Panc1 (cell line): Measurements from ENCODE around the gene MFAP5. TPM values are rescaled to one million over a fixed set of nuclear protein-coding genes. Genes with fewer than 3 reads are reported as not detected.
A peak's percentile ranks its signal among the peaks of the same experiment; 100 is the strongest.

ENCODE experiments used
- ATAC-seq: fragments of 200-7000 bp; cut with Tn5 transposase; 2 replicates; pipeline ENCODE4 v1.9.1; 2020; ENCODE audit warnings: mild to moderate bottlenecking, moderate library complexity
- BruUV-seq: library from RNA; stranded (reverse); fragments of 400-500 nt; replicated peaks from 2 replicates; lab custom pipeline; 2021; lab: Mats Ljungman, UMichigan
- CTCF ChIA-PET: fragments of 300-600 bp; sonication (Branson Sonifier 250); formaldehyde crosslinking; loops from one replicate; lab custom pipeline; 2022; ENCODE audit warnings: antibody characterized with exemption; lab: Charles Lee
- POLR2A ChIA-PET: fragments of 300-600 bp; sonication (Branson Sonifier 250); formaldehyde crosslinking; loops from one replicate; lab custom pipeline; 2022; ENCODE audit warnings: antibody characterized with exemption; lab: Charles Lee
- DNase-seq: peaks from one replicate; pipeline ENCODE4 v3.0.0-alpha.2; 2010; ENCODE audit warnings: low read depth, low spot score
- H3K27ac ChIP-seq: 2 replicates; pipeline ENCODE4 v1.5.1; 2011; ENCODE audit warnings: mild to moderate bottlenecking, low read length, inconsistent platforms
- H3K27me3 ChIP-seq: fragments of 200-500 bp; sonication (Bioruptor generic); 2 replicates; pipeline ENCODE4 v1.6.0; 2014; ENCODE audit warnings: low read length, inconsistent platforms; ENCODE audit not compliant: control insufficient read depth, insufficient read depth
- H3K36me3 ChIP-seq: fragments of 200-500 bp; sonication (Bioruptor generic); 2 replicates; pipeline ENCODE4 v1.5.1; 2014; ENCODE audit warnings: inconsistent platforms, mild to moderate bottlenecking, low read length, moderate library complexity; ENCODE audit not compliant: control insufficient read depth, insufficient read depth
- H3K4me1 ChIP-seq: 2 replicates; pipeline ENCODE4 v1.5.1; 2011; ENCODE audit warnings: inconsistent platforms, mild to moderate bottlenecking, low read length, moderate library complexity; ENCODE audit not compliant: control insufficient read depth, insufficient read depth
- H3K4me3 ChIP-seq, 2 experiments: 2 replicates each; pipeline ENCODE4 v1.5.1; 2011 to 2012; ENCODE audit warnings: low read depth in 2 of 2, low read length in 2 of 2, mild to moderate bottlenecking in 2 of 2, inconsistent platforms in 1 of 2, moderate library complexity in 1 of 2
- H3K9me3 ChIP-seq: fragments of 200-500 bp; sonication (Bioruptor generic); 2 replicates; pipeline ENCODE4 v1.5.1; 2014; ENCODE audit warnings: low read depth, mild to moderate bottlenecking, inconsistent platforms, low read length, moderate library complexity; ENCODE audit not compliant: control insufficient read depth, insufficient read depth
- CTCF ChIP-seq: fragments of 450-650 bp; IDR thresholded peaks from 2 replicates; pipeline ENCODE4 v1.5.1; 2017; ENCODE audit warnings: mild to moderate bottlenecking
- POLR2AphosphoS5 ChIP-seq: IDR thresholded peaks from 2 replicates; pipeline ENCODE4 v1.6.1; 2012; ENCODE audit warnings: mild to moderate bottlenecking, low read depth, low read length, moderate library complexity
- SIN3A ChIP-seq: IDR thresholded peaks from 2 replicates; pipeline ENCODE4 v1.6.1; 2012; ENCODE audit warnings: low read depth, mild to moderate bottlenecking, low read length, moderate library complexity, borderline replicate concordance; ENCODE audit not compliant: insufficient read depth
- TCF7L2 ChIP-seq: IDR thresholded peaks from 2 replicates; pipeline ENCODE4 v1.6.1; 2011; ENCODE audit warnings: mild to moderate bottlenecking, low read depth, low read length, inconsistent platforms
- in situ Hi-C: cut with HindIII; loops from 2 replicates; pipeline ENCODE4 v1.10.0; 2016; ENCODE audit warnings: low sequenced_read_pairs, low pct_unique_long_range_greater_than_20kb
- intact Hi-C: fragments of 100-400 bp; cut with micrococcal nuclease; formaldehyde crosslinking; loops from one replicate; pipeline ENCODE4 v1.10.0; 2022; ENCODE audit not compliant: unreplicated experiment
- total RNA-seq: library from RNA; stranded (reverse); gene quantifications from one replicate; pipeline ENCODE4 v1.2.1, GENCODE V29; 2021; ENCODE audit not compliant: unreplicated experiment
- TF ChIP-seq, protein P1 (sequence below), 2 experiments: IDR thresholded peaks; 2 replicates each; pipeline ENCODE4 v1.6.1; 2011 to 2012; ENCODE audit warnings: low read depth in 2 of 2, control low read depth in 1 of 2, low read length in 1 of 2, mild to moderate bottlenecking in 1 of 2, moderate library complexity in 1 of 2; ENCODE audit not compliant: insufficient read depth in 1 of 2

The MFAP5 gene
- total RNA-seq, 1 experiment from 2014 or later = not detected

- peak; percentile 32 for DNase-seq
- no peak overlapping the region for H3K27ac ChIP-seq
- no peaks in the 10 kb centered on the region for H3K4me1 ChIP-seq
- no peaks in the 10 kb centered on the region for H3K9me3 ChIP-seq
- TF ChIP-seq, protein P1, sequence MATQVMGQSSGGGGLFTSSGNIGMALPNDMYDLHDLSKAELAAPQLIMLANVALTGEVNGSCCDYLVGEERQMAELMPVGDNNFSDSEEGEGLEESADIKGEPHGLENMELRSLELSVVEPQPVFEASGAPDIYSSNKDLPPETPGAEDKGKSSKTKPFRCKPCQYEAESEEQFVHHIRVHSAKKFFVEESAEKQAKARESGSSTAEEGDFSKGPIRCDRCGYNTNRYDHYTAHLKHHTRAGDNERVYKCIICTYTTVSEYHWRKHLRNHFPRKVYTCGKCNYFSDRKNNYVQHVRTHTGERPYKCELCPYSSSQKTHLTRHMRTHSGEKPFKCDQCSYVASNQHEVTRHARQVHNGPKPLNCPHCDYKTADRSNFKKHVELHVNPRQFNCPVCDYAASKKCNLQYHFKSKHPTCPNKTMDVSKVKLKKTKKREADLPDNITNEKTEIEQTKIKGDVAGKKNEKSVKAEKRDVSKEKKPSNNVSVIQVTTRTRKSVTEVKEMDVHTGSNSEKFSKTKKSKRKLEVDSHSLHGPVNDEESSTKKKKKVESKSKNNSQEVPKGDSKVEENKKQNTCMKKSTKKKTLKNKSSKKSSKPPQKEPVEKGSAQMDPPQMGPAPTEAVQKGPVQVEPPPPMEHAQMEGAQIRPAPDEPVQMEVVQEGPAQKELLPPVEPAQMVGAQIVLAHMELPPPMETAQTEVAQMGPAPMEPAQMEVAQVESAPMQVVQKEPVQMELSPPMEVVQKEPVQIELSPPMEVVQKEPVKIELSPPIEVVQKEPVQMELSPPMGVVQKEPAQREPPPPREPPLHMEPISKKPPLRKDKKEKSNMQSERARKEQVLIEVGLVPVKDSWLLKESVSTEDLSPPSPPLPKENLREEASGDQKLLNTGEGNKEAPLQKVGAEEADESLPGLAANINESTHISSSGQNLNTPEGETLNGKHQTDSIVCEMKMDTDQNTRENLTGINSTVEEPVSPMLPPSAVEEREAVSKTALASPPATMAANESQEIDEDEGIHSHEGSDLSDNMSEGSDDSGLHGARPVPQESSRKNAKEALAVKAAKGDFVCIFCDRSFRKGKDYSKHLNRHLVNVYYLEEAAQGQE (IDR thresholded peaks at IDR 0.05; ENCODE audit: insufficient read depth in 1 of 2, low read depth in 2 of 2, low read length in 1 of 2) = no peak
- no peak for TF ChIP-seq POLR2AphosphoS5
- peak; percentile 81 for TF ChIP-seq CTCF
- TF ChIP-seq SIN3A = no peak
- no peak for TF ChIP-seq TCF7L2
- ChIA-PET POLR2A (interaction anchor here (0.6 kb wide), 1 partner anchor 234 kb away, joined by 4 read pairs; no protein-coding TSS in a partner anchor), CTCF (interaction anchor here (0.8 to 1.7 kb wide), 3 partner anchors 48 to 72 kb away, joined by 3 to 16 read pairs (median 12); no protein-coding TSS in a partner anchor)
- peak overlapping the region in 1 of 2 experiments; percentile 23; a peak in 1 of 4 replicates for H3K4me3 ChIP-seq
- in situ Hi-C loops (no loop called here), intact Hi-C loops (loop anchor here (2.0 kb wide), 1 partner anchor 64 kb away; no protein-coding TSS in a partner anchor)
- ATAC-seq = peak; percentile 56; the same call in 1 of the 2 replicates
- no peaks in the 10 kb centered on the region; the same call in 1 of the 2 replicates for H3K27me3 ChIP-seq
- no TSS peak for BruUV-seq
- H3K36me3 ChIP-seq = no peaks in the 10 kb centered on the region
Measured at GRCh38 chr12:8609061-8609570, 53.5 kb downstream of the MFAP5 start.

GRCh38 chr12:8606890-8607289, 55.7 kb downstream of the MFAP5 start:
- intact Hi-C loops (no loop called here), in situ Hi-C loops (no loop called here)
- no TSS peak for BruUV-seq
- ChIA-PET CTCF (no interaction called here), POLR2A (no interaction called here)
- H3K4me3 ChIP-seq = no peak overlapping the region
- TF ChIP-seq POLR2AphosphoS5 (no peak), CTCF (no peak), SIN3A (no peak), TCF7L2 (no peak)
- TF ChIP-seq, protein P1 (IDR thresholded peaks at IDR 0.05; ENCODE audit: insufficient read depth in 1 of 2, low read depth in 2 of 2, low read length in 1 of 2) = no peak
- ATAC-seq (no peak), DNase-seq (no peak)
- no peaks in the 10 kb centered on the region for H3K9me3 ChIP-seq
- no peaks in the 10 kb centered on the region for H3K4me1 ChIP-seq
- no peaks in the 10 kb centered on the region for H3K36me3 ChIP-seq
- H3K27ac ChIP-seq = no peak overlapping the region
- no peaks in the 10 kb centered on the region; the same call in 1 of the 2 replicates for H3K27me3 ChIP-seq
